ES-I3 (cell line): Measurements from ENCODE around the gene CLEC16A.

Source experiments
- H3K36me3 ChIP-seq: 2 replicates; pipeline ENCODE4 v1.6.1; 2013; ENCODE audit warnings: mild to moderate bottlenecking, low read length, control low read depth, moderate library complexity; ENCODE audit not compliant: insufficient read depth
- H3K4me1 ChIP-seq: 2 replicates; pipeline ENCODE4 v1.6.1; 2013; ENCODE audit warnings: mild to moderate bottlenecking, control low read depth, low read length; ENCODE audit not compliant: insufficient read depth
- H3K9ac ChIP-seq: 2 replicates; pipeline ENCODE4 v1.6.1; 2013; ENCODE audit warnings: low read depth, mild to moderate bottlenecking, low read length, moderate library complexity
- H3K9me3 ChIP-seq: 2 replicates; pipeline ENCODE4 v1.6.1; 2013; ENCODE audit warnings: mild to moderate bottlenecking, low read length, moderate library complexity; ENCODE audit not compliant: control insufficient read depth, insufficient read depth

The CLEC16A gene

GRCh38 chr16:10978124-10978523 lies 33.8 kb downstream of the CLEC16A start:
- Histone ChIP-seq H3K9me3 (no peaks in the 10 kb centered on the region), H3K36me3 (no peaks in the 10 kb centered on the region; the same call in 1 of the 2 replicates), H3K4me1 (peaks cover 2% of the 10 kb centered on the region), H3K9ac (no peak overlapping the region)

- peaks cover 2% of the 10 kb centered on the region for H3K4me1 ChIP-seq
- H3K36me3 ChIP-seq = no peaks in the 10 kb centered on the region; the same call in 1 of the 2 replicates
- H3K9me3 ChIP-seq = no peaks in the 10 kb centered on the region
- no peak overlapping the region for H3K9ac ChIP-seq
Measured at GRCh38 chr16:10978871-10979446, 34.6 kb downstream of the CLEC16A start.

GRCh38 chr16:10979717-10980601 lies 35.6 kb downstream of the CLEC16A start:
- Histone ChIP-seq H3K4me1 (peaks cover 2% of the 10 kb centered on the region), H3K36me3 (no peaks in the 10 kb centered on the region), H3K9me3 (no peaks in the 10 kb centered on the region), H3K9ac (no peak overlapping the region)

- H3K9ac ChIP-seq = no peak overlapping the region; the same call in 1 of the 2 replicates
Measured at GRCh38 chr16:10980813-10981212, 36.4 kb downstream of the CLEC16A start.

GRCh38 chr16:10981697-10982216 lies 37.4 kb downstream of the CLEC16A start:
- Histone ChIP-seq H3K36me3 (no peaks in the 10 kb centered on the region), H3K9me3 (no peaks in the 10 kb centered on the region), H3K4me1 (peaks cover 2% of the 10 kb centered on the region), H3K9ac (no peak overlapping the region)

More at GRCh38 chr16:10980813-10981212, 36.4 kb downstream of the CLEC16A start:
- no peaks in the 10 kb centered on the region for H3K36me3 ChIP-seq
- no peaks in the 10 kb centered on the region for H3K9me3 ChIP-seq
- peaks cover 2% of the 10 kb centered on the region for H3K4me1 ChIP-seq

- H3K9me3 ChIP-seq = no peaks in the 10 kb centered on the region
- no peaks in the 10 kb centered on the region for H3K36me3 ChIP-seq
- H3K9ac ChIP-seq = no peak overlapping the region
- peaks cover 2% of the 10 kb centered on the region for H3K4me1 ChIP-seq
Measured at GRCh38 chr16:10982465-10983150, 38.2 kb downstream of the CLEC16A start.

GRCh38 chr16:10983159-10983558 lies 38.8 kb downstream of the CLEC16A start:
- no peaks in the 10 kb centered on the region for H3K36me3 ChIP-seq
- H3K9me3 ChIP-seq = no peaks in the 10 kb centered on the region
- H3K9ac ChIP-seq = no peak overlapping the region
- peaks cover 2% of the 10 kb centered on the region for H3K4me1 ChIP-seq

- Histone ChIP-seq H3K9ac (no peak overlapping the region), H3K9me3 (no peaks in the 10 kb centered on the region), H3K36me3 (no peaks in the 10 kb centered on the region), H3K4me1 (peaks cover 3% of the 10 kb centered on the region)
Measured at GRCh38 chr16:10984509-10984908, 40.1 kb downstream of the CLEC16A start.

GRCh38 chr16:10987361-10988163 lies 43.2 kb downstream of the CLEC16A start:
- no peak overlapping the region for H3K9ac ChIP-seq
- H3K9me3 ChIP-seq = no peaks in the 10 kb centered on the region
- no peaks in the 10 kb centered on the region for H3K36me3 ChIP-seq
- H3K4me1 ChIP-seq = peaks cover 5% of the 10 kb centered on the region; the same call in 1 of the 2 replicates

GRCh38 chr16:10988164-10988803 lies 43.9 kb downstream of the CLEC16A start:
- peaks cover 11% of the 10 kb centered on the region; the same call in 1 of the 2 replicates for H3K4me1 ChIP-seq
- no peaks in the 10 kb centered on the region for H3K36me3 ChIP-seq
- no peaks in the 10 kb centered on the region for H3K9me3 ChIP-seq
- H3K9ac ChIP-seq = no peak overlapping the region

- H3K9ac ChIP-seq = no peak overlapping the region
- H3K36me3 ChIP-seq = no peaks in the 10 kb centered on the region
- H3K9me3 ChIP-seq = no peaks in the 10 kb centered on the region
- peaks cover 11% of the 10 kb centered on the region; the same call in 1 of the 2 replicates for H3K4me1 ChIP-seq
Measured at GRCh38 chr16:10988879-10989278, 44.5 kb downstream of the CLEC16A start.

- Histone ChIP-seq H3K4me1 (peaks cover 11% of the 10 kb centered on the region; the same call in 1 of the 2 replicates), H3K36me3 (no peaks in the 10 kb centered on the region), H3K9ac (no peak overlapping the region), H3K9me3 (no peaks in the 10 kb centered on the region)
Measured at GRCh38 chr16:10989559-10989958, 45.2 kb downstream of the CLEC16A start.

GRCh38 chr16:10990378-10990777 lies 46.0 kb downstream of the CLEC16A start:
- Histone ChIP-seq H3K36me3 (no peaks in the 10 kb centered on the region), H3K9ac (no peak overlapping the region), H3K4me1 (peaks cover 11% of the 10 kb centered on the region; the same call in 1 of the 2 replicates), H3K9me3 (no peaks in the 10 kb centered on the region)
